ENCODE measurements around the gene GPC3. TPM values are rescaled to one million over a fixed set of nuclear protein-coding genes. Genes with fewer than 3 reads are reported as not detected.

The GPC3 gene
- total and polyA plus RNA-seq, 2 experiments from 2014 or later = 171 to 323 TPM

GRCh38 chrX:133921764-133922389, 63.5 kb downstream of the GPC3 start:
- Histone ChIP-seq H3K27ac (no peak overlapping the region), H3K4me1 (ENCODE audit: low read depth) (peaks cover 11% of the 10 kb centered on the region), H3K36me3 (no peaks in the 10 kb centered on the region), H3K9me3 (ENCODE audit: low read depth) (no peaks in the 10 kb centered on the region), H3K4me3 (no peak overlapping the region), H3K27me3 (no peaks in the 10 kb centered on the region)
- TF ChIP-seq, protein P1, sequence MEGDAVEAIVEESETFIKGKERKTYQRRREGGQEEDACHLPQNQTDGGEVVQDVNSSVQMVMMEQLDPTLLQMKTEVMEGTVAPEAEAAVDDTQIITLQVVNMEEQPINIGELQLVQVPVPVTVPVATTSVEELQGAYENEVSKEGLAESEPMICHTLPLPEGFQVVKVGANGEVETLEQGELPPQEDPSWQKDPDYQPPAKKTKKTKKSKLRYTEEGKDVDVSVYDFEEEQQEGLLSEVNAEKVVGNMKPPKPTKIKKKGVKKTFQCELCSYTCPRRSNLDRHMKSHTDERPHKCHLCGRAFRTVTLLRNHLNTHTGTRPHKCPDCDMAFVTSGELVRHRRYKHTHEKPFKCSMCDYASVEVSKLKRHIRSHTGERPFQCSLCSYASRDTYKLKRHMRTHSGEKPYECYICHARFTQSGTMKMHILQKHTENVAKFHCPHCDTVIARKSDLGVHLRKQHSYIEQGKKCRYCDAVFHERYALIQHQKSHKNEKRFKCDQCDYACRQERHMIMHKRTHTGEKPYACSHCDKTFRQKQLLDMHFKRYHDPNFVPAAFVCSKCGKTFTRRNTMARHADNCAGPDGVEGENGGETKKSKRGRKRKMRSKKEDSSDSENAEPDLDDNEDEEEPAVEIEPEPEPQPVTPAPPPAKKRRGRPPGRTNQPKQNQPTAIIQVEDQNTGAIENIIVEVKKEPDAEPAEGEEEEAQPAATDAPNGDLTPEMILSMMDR (IDR thresholded peaks at IDR 0.05; ENCODE audit: low read depth, low read length) = peak; percentile 54
- peak; percentile 45 to 64 for DNase-seq (ENCODE audit: low read depth in 1 of 2, low spot score in 1 of 2)

GRCh38 chrX:133921086-133921485, 64.3 kb downstream of the GPC3 start:
- no peaks in the 10 kb centered on the region for H3K36me3 ChIP-seq
- H3K4me3 ChIP-seq = no peak overlapping the region
- H3K27me3 ChIP-seq = no peaks in the 10 kb centered on the region
- peaks cover 11% of the 10 kb centered on the region for H3K4me1 ChIP-seq (ENCODE audit: low read depth)
- H3K9me3 ChIP-seq (ENCODE audit: low read depth) = no peaks in the 10 kb centered on the region
- no peak overlapping the region for H3K27ac ChIP-seq
- TF ChIP-seq, protein P1 (IDR thresholded peaks at IDR 0.05; ENCODE audit: low read depth, low read length) = no peak
- no peak for DNase-seq (ENCODE audit: low read depth in 1 of 2, low spot score in 1 of 2)

- Histone ChIP-seq H3K4me1 (ENCODE audit: low read depth) (peaks cover 16% of the 10 kb centered on the region), H3K27me3 (no peaks in the 10 kb centered on the region), H3K9me3 (ENCODE audit: low read depth) (no peaks in the 10 kb centered on the region), H3K27ac (no peak overlapping the region), H3K36me3 (no peaks in the 10 kb centered on the region), H3K4me3 (no peak overlapping the region)
- TF ChIP-seq, protein P1 (IDR thresholded peaks at IDR 0.05; ENCODE audit: low read depth, low read length) = no peak
- DNase-seq (ENCODE audit: low read depth in 1 of 2, low spot score in 1 of 2) = no peak
Measured at GRCh38 chrX:133918361-133918771, 67.0 kb downstream of the GPC3 start.

- Histone ChIP-seq H3K4me1 (ENCODE audit: low read depth) (peaks cover 21% of the 10 kb centered on the region), H3K9me3 (ENCODE audit: low read depth) (no peaks in the 10 kb centered on the region)
- TF ChIP-seq, protein P1 (IDR thresholded peaks at IDR 0.05; ENCODE audit: low read depth, low read length) = no peak
Measured at GRCh38 chrX:133916984-133917722, 68.2 kb downstream of the GPC3 start.

DNA sequence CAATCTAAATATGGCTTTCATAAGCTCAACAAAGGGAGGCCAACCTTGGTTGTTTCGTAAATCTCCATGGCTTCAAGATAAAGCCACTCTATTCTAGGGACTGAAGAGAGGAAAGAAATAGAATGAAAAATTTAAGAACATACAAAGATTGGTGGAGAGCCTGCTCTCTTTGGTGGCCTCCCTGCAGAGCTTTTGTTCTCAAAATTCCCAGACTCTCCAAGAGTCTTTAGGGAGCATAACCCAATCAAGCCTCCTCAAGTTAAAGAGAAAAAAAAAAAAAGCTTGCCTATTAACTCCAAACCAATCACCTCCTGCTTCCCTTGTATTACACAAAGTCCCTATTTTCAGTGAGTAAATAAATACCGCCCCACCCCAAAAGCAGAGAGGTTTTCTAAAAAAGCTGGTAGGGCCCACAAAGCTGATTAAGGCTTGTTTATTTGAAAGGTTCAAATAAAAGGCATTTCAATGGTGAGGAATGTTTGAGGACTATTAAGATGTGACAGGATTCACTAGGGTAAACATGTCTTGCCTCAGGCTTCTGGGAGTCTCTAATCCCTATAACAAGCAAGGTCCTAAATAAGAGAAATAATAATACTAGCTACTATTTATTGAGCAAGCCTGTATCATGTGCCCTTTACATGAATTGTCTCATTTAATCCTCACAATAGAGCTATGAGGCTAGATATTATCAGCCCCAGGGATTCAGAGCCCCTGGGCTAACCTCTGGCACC, 71.6 kb downstream of the GPC3 start:
- no peak overlapping the region for H3K4me3 ChIP-seq
- H3K4me1 ChIP-seq (ENCODE audit: low read depth) = peaks cover 31% of the 10 kb centered on the region

More at GRCh38 chrX:133916984-133917722, 68.2 kb downstream of the GPC3 start:
- Histone ChIP-seq H3K4me3 (no peak overlapping the region), H3K36me3 (no peaks in the 10 kb centered on the region), H3K27me3 (no peaks in the 10 kb centered on the region), H3K27ac (no peak overlapping the region)
- DNase-seq (ENCODE audit: low read depth in 1 of 2, low spot score in 1 of 2) = no peak

More for the DNA sequence above, 71.6 kb downstream of the GPC3 start:
- Histone ChIP-seq H3K27me3 (no peaks in the 10 kb centered on the region), H3K27ac (peak overlapping the region; percentile 74), H3K36me3 (no peaks in the 10 kb centered on the region), H3K9me3 (ENCODE audit: low read depth) (no peaks in the 10 kb centered on the region)
- DNase-seq (ENCODE audit: low read depth in 1 of 2, low spot score in 1 of 2) = peak in 1 of 2 donors; percentile 17
- TF ChIP-seq, protein P1 (IDR thresholded peaks at IDR 0.05; ENCODE audit: low read depth, low read length) = no peak
